ENCODE results near the gene CHEK1. TPM values are rescaled to one million over a fixed set of nuclear protein-coding genes. Genes with fewer than 3 reads are reported as not detected.

CHEK1 gene
- total and polyA plus RNA-seq, 9 of the 15 experiments (the other 6 are each of a cell fraction or from before 2014, with no cell fraction given), result 62.6 to 108 (median 87.5) TPM

DNA sequence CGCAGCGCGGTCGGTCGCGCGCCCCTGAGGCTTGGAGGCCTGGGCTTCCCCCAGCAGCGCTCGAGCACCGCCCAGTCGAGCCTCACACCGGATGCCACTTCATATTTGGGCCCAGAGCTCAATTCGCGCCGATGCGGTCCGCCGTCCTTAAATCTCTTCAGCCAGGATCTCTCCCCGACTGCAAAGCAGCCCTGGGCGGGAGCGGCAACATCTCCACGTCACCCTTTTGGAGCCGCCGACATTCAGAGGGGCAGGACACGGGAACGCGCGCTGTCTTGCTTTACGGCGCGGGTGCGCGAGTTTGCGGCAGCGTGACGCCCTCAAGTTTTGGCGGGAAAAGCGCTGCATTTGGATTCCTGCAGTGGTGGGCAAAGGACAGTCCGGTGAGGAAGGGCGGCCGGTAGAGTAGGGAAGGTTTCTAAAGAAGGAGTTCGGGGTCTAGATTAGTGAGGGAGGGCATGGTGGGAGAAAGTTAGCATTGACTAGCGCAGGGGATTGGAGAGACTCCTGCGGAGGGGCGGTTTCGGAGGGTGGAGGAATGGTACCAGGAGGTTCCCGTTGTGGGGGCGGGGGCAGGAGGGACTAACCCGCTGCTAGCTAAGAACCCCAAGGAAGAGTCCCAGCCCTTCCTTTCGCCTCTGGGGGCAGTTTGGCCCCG is 796 bp downstream of the CHEK1 start (continued):
- TF ChIP-seq, protein P1, sequence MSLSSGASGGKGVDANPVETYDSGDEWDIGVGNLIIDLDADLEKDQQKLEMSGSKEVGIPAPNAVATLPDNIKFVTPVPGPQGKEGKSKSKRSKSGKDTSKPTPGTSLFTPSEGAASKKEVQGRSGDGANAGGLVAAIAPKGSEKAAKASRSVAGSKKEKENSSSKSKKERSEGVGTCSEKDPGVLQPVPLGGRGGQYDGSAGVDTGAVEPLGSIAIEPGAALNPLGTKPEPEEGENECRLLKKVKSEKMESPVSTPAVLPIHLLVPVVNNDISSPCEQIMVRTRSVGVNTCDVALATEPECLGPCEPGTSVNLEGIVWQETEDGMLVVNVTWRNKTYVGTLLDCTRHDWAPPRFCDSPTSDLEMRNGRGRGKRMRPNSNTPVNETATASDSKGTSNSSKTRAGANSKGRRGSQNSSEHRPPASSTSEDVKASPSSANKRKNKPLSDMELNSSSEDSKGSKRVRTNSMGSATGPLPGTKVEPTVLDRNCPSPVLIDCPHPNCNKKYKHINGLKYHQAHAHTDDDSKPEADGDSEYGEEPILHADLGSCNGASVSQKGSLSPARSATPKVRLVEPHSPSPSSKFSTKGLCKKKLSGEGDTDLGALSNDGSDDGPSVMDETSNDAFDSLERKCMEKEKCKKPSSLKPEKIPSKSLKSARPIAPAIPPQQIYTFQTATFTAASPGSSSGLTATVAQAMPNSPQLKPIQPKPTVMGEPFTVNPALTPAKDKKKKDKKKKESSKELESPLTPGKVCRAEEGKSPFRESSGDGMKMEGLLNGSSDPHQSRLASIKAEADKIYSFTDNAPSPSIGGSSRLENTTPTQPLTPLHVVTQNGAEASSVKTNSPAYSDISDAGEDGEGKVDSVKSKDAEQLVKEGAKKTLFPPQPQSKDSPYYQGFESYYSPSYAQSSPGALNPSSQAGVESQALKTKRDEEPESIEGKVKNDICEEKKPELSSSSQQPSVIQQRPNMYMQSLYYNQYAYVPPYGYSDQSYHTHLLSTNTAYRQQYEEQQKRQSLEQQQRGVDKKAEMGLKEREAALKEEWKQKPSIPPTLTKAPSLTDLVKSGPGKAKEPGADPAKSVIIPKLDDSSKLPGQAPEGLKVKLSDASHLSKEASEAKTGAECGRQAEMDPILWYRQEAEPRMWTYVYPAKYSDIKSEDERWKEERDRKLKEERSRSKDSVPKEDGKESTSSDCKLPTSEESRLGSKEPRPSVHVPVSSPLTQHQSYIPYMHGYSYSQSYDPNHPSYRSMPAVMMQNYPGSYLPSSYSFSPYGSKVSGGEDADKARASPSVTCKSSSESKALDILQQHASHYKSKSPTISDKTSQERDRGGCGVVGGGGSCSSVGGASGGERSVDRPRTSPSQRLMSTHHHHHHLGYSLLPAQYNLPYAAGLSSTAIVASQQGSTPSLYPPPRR (CRISPR knock-in tag; IDR thresholded peaks at IDR 0.05; ENCODE audit: borderline replicate concordance), result peak; percentile 78; the same call in 1 of the 2 replicates
- TF ChIP-seq ETV6 (IDR thresholded peaks at IDR 0.05; ENCODE audit: borderline replicate concordance in 1 of 2, low read depth in 2 of 2, low read length in 1 of 2) (no peak; a peak in 1 of 4 replicates), ETV6 (CRISPR knock-in tag; IDR thresholded peaks at IDR 0.05; ENCODE audit: borderline replicate concordance) (no peak), HNRNPK (IDR thresholded peaks at IDR 0.05; ENCODE audit: low read depth, low read length, poor library complexity, severe bottlenecking) (no peak), ZBTB33 (CRISPR knock-in tag; IDR thresholded peaks at IDR 0.05) (peak; percentile 23; the same call in 1 of the 2 replicates), L3MBTL2 (IDR thresholded peaks at IDR 0.05) (peak; percentile 96), POLR2B (IDR thresholded peaks at IDR 0.05; ENCODE audit: low read depth, partially characterized antibody) (peak; percentile 97), TFAM (CRISPR knock-in tag; conservative IDR thresholded peaks at IDR 0.05) (no peak)
